HEK293 (cell line): ENCODE results near the gene WNT7B.

Source experiments
- CTCF ChIA-PET: fragments of 350-600 bp; formaldehyde crosslinking; extraction: SDS; loops from one replicate; lab custom pipeline; 2021; ENCODE audit warnings: antibody characterized with exemption; lab: Yijun Ruan, JAX
- POLR2A ChIA-PET: fragments of 300-600 bp; formaldehyde crosslinking; extraction: SDS; loops from one replicate; lab custom pipeline; 2020; ENCODE audit warnings: antibody characterized with exemption, inconsistent platforms; lab: Yijun Ruan, JAX
- H3K27ac ChIP-seq: fragments of 200-500 bp; sonication (Bioruptor generic); 2 replicates; pipeline ENCODE4 v1.5.1; 2014; ENCODE audit warnings: low read depth, low read length, control low read depth, inconsistent platforms; ENCODE audit errors: extremely low read depth
- H3K36me3 ChIP-seq, 2 experiments: fragments of 200-500 bp in 1 of 2; sonication (Bioruptor generic) in 1 of 2; 1 replicate in 1 of 2; 2 replicates in 1 of 2; pipeline ENCODE4 v1.5.1; 2014 to 2017; ENCODE audit warnings: inconsistent platforms in 2 of 2, low read length in 2 of 2; ENCODE audit not compliant: control insufficient read depth in 2 of 2, insufficient read depth in 1 of 2
- H3K4me1 ChIP-seq: fragments of 200-500 bp; sonication (Bioruptor generic); 2 replicates; pipeline ENCODE4 v1.5.1; 2014; ENCODE audit warnings: mild to moderate bottlenecking, low read length, inconsistent platforms; ENCODE audit not compliant: control insufficient read depth, insufficient read depth
- H3K4me3 ChIP-seq: 2 replicates; pipeline ENCODE4 v1.5.1; 2011; ENCODE audit warnings: low read depth, mild to moderate bottlenecking, control low read depth, low read length, moderate library complexity
- H3K9me3 ChIP-seq: fragments of 200-500 bp; sonication (Bioruptor generic); 2 replicates; pipeline ENCODE4 v1.5.1; 2014; ENCODE audit warnings: low read depth, low read length, inconsistent platforms; ENCODE audit not compliant: control insufficient read depth, insufficient read depth
- AEBP2 ChIP-seq: fragments of 450-650 bp; formaldehyde crosslinking; IDR thresholded peaks from 2 replicates; pipeline ENCODE4 v1.5.1; 2016; ENCODE audit warnings: missing biosample characterization, missing genetic modification characterization, borderline replicate concordance
- CTCF ChIP-seq: fragments of 450-650 bp; formaldehyde crosslinking; IDR thresholded peaks from 2 replicates; pipeline ENCODE4 v1.5.1; 2016; ENCODE audit warnings: missing biosample characterization, missing genetic modification characterization
- GLI4 ChIP-seq: fragments of 450-650 bp; formaldehyde crosslinking; IDR thresholded peaks from 2 replicates; pipeline ENCODE4 v1.5.1; 2016; ENCODE audit warnings: missing biosample characterization, missing genetic modification characterization
- GLIS2 ChIP-seq: fragments of 450-650 bp; formaldehyde crosslinking; IDR thresholded peaks from 2 replicates; pipeline ENCODE4 v1.5.1; 2016; ENCODE audit warnings: missing biosample characterization, missing genetic modification characterization
- KLF10 ChIP-seq: fragments of 450-650 bp; IDR thresholded peaks from 2 replicates; pipeline ENCODE4 v1.5.1; 2018; ENCODE audit warnings: missing biosample characterization, mild to moderate bottlenecking, missing genetic modification characterization
- KLF7 ChIP-seq: fragments of 450-650 bp; formaldehyde crosslinking; IDR thresholded peaks from 2 replicates; pipeline ENCODE4 v1.5.1; 2016; ENCODE audit warnings: missing biosample characterization, missing genetic modification characterization, borderline replicate concordance
- PRDM6 ChIP-seq: fragments of 450-650 bp; formaldehyde crosslinking; IDR thresholded peaks from 2 replicates; pipeline ENCODE4 v1.5.1; 2017; ENCODE audit warnings: missing biosample characterization, missing genetic modification characterization
- SALL2 ChIP-seq: fragments of 450-650 bp; formaldehyde crosslinking; IDR thresholded peaks from 2 replicates; pipeline ENCODE4 v1.5.0; 2017; ENCODE audit warnings: missing biosample characterization, mild to moderate bottlenecking, missing genetic modification characterization, borderline replicate concordance
- SP2 ChIP-seq: fragments of 450-650 bp; formaldehyde crosslinking; IDR thresholded peaks from 2 replicates; pipeline ENCODE4 v1.5.1; 2016; ENCODE audit warnings: missing biosample characterization, missing genetic modification characterization
- ZNF302 ChIP-seq: fragments of 450-650 bp; formaldehyde crosslinking; IDR thresholded peaks from 2 replicates; pipeline ENCODE4 v1.5.1; 2016; ENCODE audit warnings: missing biosample characterization, missing genetic modification characterization, low read depth
- ZNF473 ChIP-seq: fragments of 450-650 bp; formaldehyde crosslinking; IDR thresholded peaks from 2 replicates; pipeline ENCODE4 v1.5.1; 2017; ENCODE audit warnings: missing biosample characterization, missing genetic modification characterization
- ZNF514 ChIP-seq: fragments of 450-650 bp; formaldehyde crosslinking; IDR thresholded peaks from 2 replicates; pipeline ENCODE4 v1.5.1; 2016; ENCODE audit warnings: missing biosample characterization, missing genetic modification characterization
- ZNF521 ChIP-seq: fragments of 450-650 bp; formaldehyde crosslinking; IDR thresholded peaks from 2 replicates; pipeline ENCODE4 v1.5.1; 2017; ENCODE audit warnings: missing biosample characterization, mild to moderate bottlenecking, missing genetic modification characterization
- ZNF544 ChIP-seq: fragments of 450-650 bp; formaldehyde crosslinking; IDR thresholded peaks from 2 replicates; pipeline ENCODE4 v1.5.0; 2017; ENCODE audit warnings: missing biosample characterization, missing genetic modification characterization
- ZNF548 ChIP-seq: fragments of 450-650 bp; formaldehyde crosslinking; IDR thresholded peaks from 2 replicates; pipeline ENCODE4 v1.5.1; 2016; ENCODE audit warnings: missing biosample characterization, missing genetic modification characterization
- ZNF558 ChIP-seq: fragments of 450-650 bp; formaldehyde crosslinking; IDR thresholded peaks from 2 replicates; pipeline ENCODE4 v1.5.1; 2016; ENCODE audit warnings: missing biosample characterization, missing genetic modification characterization
- ZNF660 ChIP-seq: fragments of 450-650 bp; IDR thresholded peaks from 2 replicates; pipeline ENCODE4 v1.5.1; 2018; ENCODE audit warnings: missing biosample characterization, mild to moderate bottlenecking, missing genetic modification characterization
- ZNF677 ChIP-seq: fragments of 450-650 bp; IDR thresholded peaks from 2 replicates; pipeline ENCODE4 v1.5.0; 2018; ENCODE audit warnings: missing biosample characterization, mild to moderate bottlenecking, missing genetic modification characterization, moderate library complexity
- TF ChIP-seq, protein P1 (sequence below): fragments of 450-650 bp; formaldehyde crosslinking; IDR thresholded peaks from 2 replicates; pipeline ENCODE4 v1.5.1; 2017; ENCODE audit warnings: missing biosample characterization, missing genetic modification characterization

The WNT7B gene

DNA sequence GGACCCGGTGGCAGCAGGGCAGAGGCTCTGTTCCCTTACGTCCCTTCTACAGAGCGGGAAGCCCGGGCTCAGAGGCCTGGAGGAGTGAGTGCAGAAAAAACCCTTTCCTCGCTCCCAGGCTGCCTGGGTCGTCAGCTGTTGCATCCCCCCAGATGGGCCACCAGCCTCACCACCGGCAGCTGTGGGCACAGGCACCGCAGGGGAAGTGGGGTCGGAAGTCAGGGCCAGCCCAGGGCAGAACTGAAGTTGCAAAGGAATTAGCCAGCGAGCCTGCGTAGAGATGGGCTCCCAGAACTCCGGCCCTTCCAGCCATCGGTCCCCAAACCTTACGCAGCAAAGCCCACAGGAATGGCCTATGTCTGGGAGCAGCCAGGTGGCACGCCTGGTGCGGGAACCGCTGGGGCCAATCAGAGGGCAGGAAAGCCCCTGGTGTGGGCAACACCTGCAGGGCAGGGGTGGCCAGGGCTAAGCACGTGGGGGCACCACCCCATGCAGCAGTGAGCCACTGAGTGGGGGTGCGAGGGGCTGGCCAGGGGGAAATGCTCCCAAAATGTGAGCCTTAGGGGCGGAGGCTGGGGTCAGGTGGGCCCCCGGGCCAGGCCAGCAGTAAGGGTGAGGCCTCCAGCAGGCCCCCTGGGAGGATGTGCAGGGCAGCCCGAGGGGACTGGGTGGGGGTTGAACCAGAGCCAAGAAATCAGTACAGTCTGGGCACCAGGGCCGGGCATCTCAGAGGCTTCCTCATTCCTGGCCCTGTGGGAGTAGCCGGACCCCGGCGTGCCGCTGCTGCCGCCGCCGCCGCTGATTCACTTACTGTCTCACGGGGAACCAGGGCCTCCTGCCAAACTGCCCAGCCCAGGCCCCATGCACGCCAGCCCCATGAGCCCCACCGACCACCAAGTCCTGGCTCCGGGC, 58.2 kb downstream of the WNT7B start:
- TF ChIP-seq GLIS2 (tag by site-specific recombination): peak; percentile 22; the same call in 1 of the 2 replicates
- no peak for TF ChIP-seq ZNF302 (tag by site-specific recombination)
- POLR2A ChIA-PET: no interaction called here
- Histone ChIP-seq H3K36me3 (no peaks in the 10 kb centered on the region), H3K27ac (no peak overlapping the region), H3K9me3 (no peaks in the 10 kb centered on the region), H3K4me3 (no peak overlapping the region), H3K4me1 (no peaks in the 10 kb centered on the region)
- CTCF ChIA-PET: no interaction called here

GRCh38 chr22:45917700-45918458, 59.1 kb downstream of the WNT7B start:
- Histone ChIP-seq H3K27ac (no peak overlapping the region), H3K9me3 (no peaks in the 10 kb centered on the region), H3K4me1 (no peaks in the 10 kb centered on the region), H3K4me3 (no peak overlapping the region), H3K36me3 (no peaks in the 10 kb centered on the region)
- TF ChIP-seq, protein P1, sequence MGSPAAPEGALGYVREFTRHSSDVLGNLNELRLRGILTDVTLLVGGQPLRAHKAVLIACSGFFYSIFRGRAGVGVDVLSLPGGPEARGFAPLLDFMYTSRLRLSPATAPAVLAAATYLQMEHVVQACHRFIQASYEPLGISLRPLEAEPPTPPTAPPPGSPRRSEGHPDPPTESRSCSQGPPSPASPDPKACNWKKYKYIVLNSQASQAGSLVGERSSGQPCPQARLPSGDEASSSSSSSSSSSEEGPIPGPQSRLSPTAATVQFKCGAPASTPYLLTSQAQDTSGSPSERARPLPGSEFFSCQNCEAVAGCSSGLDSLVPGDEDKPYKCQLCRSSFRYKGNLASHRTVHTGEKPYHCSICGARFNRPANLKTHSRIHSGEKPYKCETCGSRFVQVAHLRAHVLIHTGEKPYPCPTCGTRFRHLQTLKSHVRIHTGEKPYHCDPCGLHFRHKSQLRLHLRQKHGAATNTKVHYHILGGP: no peak
- no peak for TF ChIP-seq SALL2
- no peak for TF ChIP-seq GLI4 (tag by site-specific recombination)
- TF ChIP-seq ZNF558 (tag by site-specific recombination): no peak
- TF ChIP-seq AEBP2 (tag by site-specific recombination): no peak
- TF ChIP-seq ZNF473 (tag by site-specific recombination): no peak
- TF ChIP-seq ZNF677: no peak
- TF ChIP-seq ZNF660 (tag by site-specific recombination): no peak
- POLR2A ChIA-PET: no interaction called here
- CTCF ChIA-PET: no interaction called here

DNA sequence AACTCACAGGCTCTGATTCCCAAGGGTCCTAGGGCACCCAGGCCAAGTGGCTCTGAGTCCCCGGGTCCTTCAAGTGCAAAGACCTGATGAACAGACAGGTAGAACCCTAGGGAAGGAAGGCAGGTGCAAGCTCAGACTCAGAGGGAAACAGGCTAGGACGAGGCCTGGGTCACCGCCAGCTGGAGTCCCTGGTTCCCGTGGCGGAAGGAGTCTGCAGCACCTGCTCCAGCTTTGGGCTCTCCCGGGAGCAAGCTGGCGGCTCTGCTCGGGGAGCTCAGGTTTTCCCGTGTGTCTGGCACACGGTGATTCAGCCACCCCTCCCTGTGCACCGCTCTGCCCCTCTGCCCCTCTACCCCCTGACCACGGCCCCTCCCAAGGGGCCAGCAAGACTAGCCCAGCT, 59.8 kb downstream of the WNT7B start:
- Histone ChIP-seq H3K27ac (no peak overlapping the region), H3K9me3 (no peaks in the 10 kb centered on the region), H3K4me1 (no peaks in the 10 kb centered on the region), H3K4me3 (no peak overlapping the region), H3K36me3 (no peaks in the 10 kb centered on the region)
- ChIA-PET CTCF (no interaction called here), POLR2A (no interaction called here)
- TF ChIP-seq ZNF660 (tag by site-specific recombination) (no peak), ZNF521 (tag by site-specific recombination) (no peak), KLF10 (no peak), ZNF544 (no peak), PRDM6 (tag by site-specific recombination) (no peak), ZNF514 (no peak), KLF7 (tag by site-specific recombination) (no peak), ZNF548 (no peak), SP2 (tag by site-specific recombination) (no peak), CTCF (tag by site-specific recombination) (no peak)
